Measurements from ENCODE around the gene PDE8A. TPM values are rescaled to one million over a fixed set of nuclear protein-coding genes. Genes with fewer than 3 reads are reported as not detected.

The PDE8A gene
- total and polyA plus RNA-seq, 2 experiments from 2014 or later = 5.6 to 7.5 TPM

DNA sequence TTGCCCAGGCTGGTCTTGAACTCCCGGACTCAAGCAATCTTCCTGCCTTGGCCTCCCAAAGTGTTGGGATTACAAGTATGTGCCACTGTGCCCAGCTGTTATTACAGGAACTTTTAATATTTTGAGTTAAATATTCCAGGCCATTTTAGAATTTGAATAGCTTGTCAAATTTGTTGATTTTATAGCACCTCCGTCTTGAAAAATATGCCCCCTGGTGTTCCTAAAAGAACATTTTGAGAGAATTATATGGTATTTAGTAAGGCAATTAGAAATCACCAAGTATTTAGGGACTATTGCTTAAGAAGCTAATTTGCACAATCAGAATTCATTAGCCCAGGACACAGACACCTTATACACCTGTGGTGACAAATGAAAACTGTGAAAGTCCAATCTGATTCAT is 23.7 kb downstream of the PDE8A start:
- Mint-ChIP-seq H3K4me3 (no peak overlapping the region), H3K27me3 (ENCODE audit: insufficient read depth, low read depth, poor library complexity) (no peaks in the 10 kb centered on the region), H3K36me3 (ENCODE audit: low read depth) (no peaks in the 10 kb centered on the region), H3K27ac (no peak overlapping the region), H3K4me1 (peaks cover 21% of the 10 kb centered on the region; the same call in 2 of the 3 replicates), H3K9me3 (no peaks in the 10 kb centered on the region)
- Histone ChIP-seq H3K4me1 (ENCODE audit: insufficient read depth) (0 out of 2 replicates have a peak, but pooled peaks cover 5% of the 10 kb centered on the region), H3K9me2 (ENCODE audit: insufficient read depth) (peaks cover 8% of the 10 kb centered on the region; the same call in 1 of the 2 replicates), H3F3A (replicated peaks; ENCODE audit: low read depth) (no peaks in the 10 kb centered on the region), H3K4me3 (no peak overlapping the region), H3K4me2 (no peak overlapping the region), H3K27me3 (ENCODE audit: insufficient read depth) (no peaks in the 10 kb centered on the region), H3K36me3 (ENCODE audit: insufficient read depth) (no peaks in the 10 kb centered on the region; the same call in 1 of the 2 replicates), H2AFZ (no peak overlapping the region), H4K20me1 (replicated peaks; ENCODE audit: insufficient read depth) (no peaks in the 10 kb centered on the region; the same call in 1 of the 2 replicates), H3K27ac (ENCODE audit: low read depth) (no peak overlapping the region), H3K79me2 (replicated peaks; ENCODE audit: insufficient read depth) (peaks cover 19% of the 10 kb centered on the region; the same call in 1 of the 2 replicates)
- DNase-seq (ENCODE audit: low spot score) (no peak), ATAC-seq (no peak)
- TF ChIP-seq CTCF (conservative IDR thresholded peaks at IDR 0.05; ENCODE audit: low read depth in 2 of 2) (peak in 1 of 2 experiments; percentile 33; a peak in 1 of 4 replicates), POLR2AphosphoS5 (IDR thresholded peaks at IDR 0.05; ENCODE audit: low read depth) (no peak)

- H3K27me3 ChIP-seq (ENCODE audit: insufficient read depth) = no peaks in the 10 kb centered on the region
- H3K27me3 Mint-ChIP-seq (ENCODE audit: insufficient read depth, low read depth, poor library complexity) = no peaks in the 10 kb centered on the region
- H3F3A ChIP-seq (replicated peaks; ENCODE audit: low read depth) = no peaks in the 10 kb centered on the region
- no peak overlapping the region for H2AFZ ChIP-seq
- H3K4me2 ChIP-seq = no peak overlapping the region
- no peak for TF ChIP-seq NANOG (IDR thresholded peaks at IDR 0.05; ENCODE audit: borderline replicate concordance)
- DNase-seq (ENCODE audit: low spot score) = no peak
- no peak overlapping the region for H3K4me3 Mint-ChIP-seq
- H3K27ac Mint-ChIP-seq = no peak overlapping the region
- no peaks in the 10 kb centered on the region for H3K9me3 Mint-ChIP-seq
- no peaks in the 10 kb centered on the region; the same call in 1 of the 2 replicates for H3K36me3 ChIP-seq (ENCODE audit: insufficient read depth)
- 0 out of 2 replicates have a peak, but pooled peaks cover 5% of the 10 kb centered on the region for H3K4me1 ChIP-seq (ENCODE audit: insufficient read depth)
- peaks cover 17% of the 10 kb centered on the region; the same call in 1 of the 2 replicates for H3K79me2 ChIP-seq (replicated peaks; ENCODE audit: insufficient read depth)
- peaks cover 8% of the 10 kb centered on the region; the same call in 1 of the 2 replicates for H3K9me2 ChIP-seq (ENCODE audit: insufficient read depth)
- no peak overlapping the region for H3K27ac ChIP-seq (ENCODE audit: low read depth)
- no peak overlapping the region for H3K4me3 ChIP-seq
- no peaks in the 10 kb centered on the region for H3K36me3 Mint-ChIP-seq (ENCODE audit: low read depth)
- peaks cover 21% of the 10 kb centered on the region; the same call in 2 of the 3 replicates for H3K4me1 Mint-ChIP-seq
- H4K20me1 ChIP-seq (replicated peaks; ENCODE audit: insufficient read depth) = no peaks in the 10 kb centered on the region; the same call in 1 of the 2 replicates
- no peak for ATAC-seq
Observed at GRCh38 chr15:85005746-85006145, 24.1 kb downstream of the PDE8A start.

DNA sequence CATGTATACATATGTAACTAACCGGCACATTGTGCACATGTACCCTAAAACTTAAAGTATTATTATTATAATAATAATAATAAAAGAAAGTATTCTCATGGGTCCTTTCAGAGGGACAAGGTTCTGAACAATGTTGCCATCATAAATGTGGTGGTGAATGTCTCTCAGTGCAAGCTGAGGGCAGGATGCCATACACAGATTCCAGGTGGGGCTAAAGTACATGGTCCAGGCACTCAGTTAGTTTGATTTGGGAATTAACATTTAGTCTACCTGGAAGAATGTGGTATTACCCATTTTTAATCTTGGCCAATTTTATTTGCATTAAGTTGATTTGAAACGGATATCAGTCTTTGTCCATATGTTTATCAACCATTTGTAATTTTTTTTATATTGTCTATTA is 24.5 kb downstream of the PDE8A start:
- H3K9me3 Mint-ChIP-seq = no peaks in the 10 kb centered on the region
- Histone ChIP-seq H2AFZ (no peak overlapping the region), H3K27me3 (ENCODE audit: insufficient read depth) (no peaks in the 10 kb centered on the region), H3K27ac (ENCODE audit: low read depth) (no peak overlapping the region), H3K4me3 (no peak overlapping the region), H4K20me1 (replicated peaks; ENCODE audit: insufficient read depth) (no peaks in the 10 kb centered on the region; the same call in 1 of the 2 replicates), H3K4me1 (ENCODE audit: insufficient read depth) (0 out of 2 replicates have a peak, but pooled peaks cover 5% of the 10 kb centered on the region), H3F3A (replicated peaks; ENCODE audit: low read depth) (no peaks in the 10 kb centered on the region), H3K36me3 (ENCODE audit: insufficient read depth) (no peaks in the 10 kb centered on the region; the same call in 1 of the 2 replicates), H3K79me2 (replicated peaks; ENCODE audit: insufficient read depth) (peaks cover 16% of the 10 kb centered on the region; the same call in 1 of the 2 replicates), H3K9me2 (ENCODE audit: insufficient read depth) (peaks cover 8% of the 10 kb centered on the region; the same call in 1 of the 2 replicates), H3K4me2 (no peak overlapping the region)
- peaks cover 21% of the 10 kb centered on the region; the same call in 2 of the 3 replicates for H3K4me1 Mint-ChIP-seq
- DNase-seq (ENCODE audit: low spot score) (no peak), ATAC-seq (no peak)
- no peak overlapping the region for H3K4me3 Mint-ChIP-seq
- no peaks in the 10 kb centered on the region for H3K36me3 Mint-ChIP-seq (ENCODE audit: low read depth)
- no peak overlapping the region for H3K27ac Mint-ChIP-seq
- H3K27me3 Mint-ChIP-seq (ENCODE audit: insufficient read depth, low read depth, poor library complexity) = no peaks in the 10 kb centered on the region
- TF ChIP-seq CREB1 (CRISPR knock-in tag; IDR thresholded peaks at IDR 0.05; ENCODE audit: low read depth) (no peak), EZH2 (IDR thresholded peaks at IDR 0.05; ENCODE audit: low read depth, unreplicated experiment) (no peak), ZNF114 (CRISPR knock-in tag; IDR thresholded peaks at IDR 0.05) (no peak), POLR2AphosphoS5 (IDR thresholded peaks at IDR 0.05; ENCODE audit: low read depth) (no peak), CTCF (conservative IDR thresholded peaks at IDR 0.05; ENCODE audit: low read depth in 2 of 2) (no peak), STAT1 (IDR thresholded peaks at IDR 0.05; ENCODE audit: unreplicated experiment) (no peak), JUNB (IDR thresholded peaks at IDR 0.05; ENCODE audit: unreplicated experiment) (no peak), EZH2phosphoT487 (IDR thresholded peaks at IDR 0.05; ENCODE audit: unreplicated experiment) (no peak), NANOG (IDR thresholded peaks at IDR 0.05; ENCODE audit: borderline replicate concordance) (no peak)
- TF ChIP-seq, protein P1, sequence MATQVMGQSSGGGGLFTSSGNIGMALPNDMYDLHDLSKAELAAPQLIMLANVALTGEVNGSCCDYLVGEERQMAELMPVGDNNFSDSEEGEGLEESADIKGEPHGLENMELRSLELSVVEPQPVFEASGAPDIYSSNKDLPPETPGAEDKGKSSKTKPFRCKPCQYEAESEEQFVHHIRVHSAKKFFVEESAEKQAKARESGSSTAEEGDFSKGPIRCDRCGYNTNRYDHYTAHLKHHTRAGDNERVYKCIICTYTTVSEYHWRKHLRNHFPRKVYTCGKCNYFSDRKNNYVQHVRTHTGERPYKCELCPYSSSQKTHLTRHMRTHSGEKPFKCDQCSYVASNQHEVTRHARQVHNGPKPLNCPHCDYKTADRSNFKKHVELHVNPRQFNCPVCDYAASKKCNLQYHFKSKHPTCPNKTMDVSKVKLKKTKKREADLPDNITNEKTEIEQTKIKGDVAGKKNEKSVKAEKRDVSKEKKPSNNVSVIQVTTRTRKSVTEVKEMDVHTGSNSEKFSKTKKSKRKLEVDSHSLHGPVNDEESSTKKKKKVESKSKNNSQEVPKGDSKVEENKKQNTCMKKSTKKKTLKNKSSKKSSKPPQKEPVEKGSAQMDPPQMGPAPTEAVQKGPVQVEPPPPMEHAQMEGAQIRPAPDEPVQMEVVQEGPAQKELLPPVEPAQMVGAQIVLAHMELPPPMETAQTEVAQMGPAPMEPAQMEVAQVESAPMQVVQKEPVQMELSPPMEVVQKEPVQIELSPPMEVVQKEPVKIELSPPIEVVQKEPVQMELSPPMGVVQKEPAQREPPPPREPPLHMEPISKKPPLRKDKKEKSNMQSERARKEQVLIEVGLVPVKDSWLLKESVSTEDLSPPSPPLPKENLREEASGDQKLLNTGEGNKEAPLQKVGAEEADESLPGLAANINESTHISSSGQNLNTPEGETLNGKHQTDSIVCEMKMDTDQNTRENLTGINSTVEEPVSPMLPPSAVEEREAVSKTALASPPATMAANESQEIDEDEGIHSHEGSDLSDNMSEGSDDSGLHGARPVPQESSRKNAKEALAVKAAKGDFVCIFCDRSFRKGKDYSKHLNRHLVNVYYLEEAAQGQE (IDR thresholded peaks at IDR 0.05; ENCODE audit: unreplicated experiment) = no peak
